ENCODE results near the gene DHRS2. TPM values are rescaled to one million over a fixed set of nuclear protein-coding genes. Genes with fewer than 3 reads are reported as not detected.

Gene DHRS2
- total RNA-seq, 3 donors from 2014 or later, result 4.6 to 9.4 TPM; not detected in 1

GRCh38 chr14:23669441-23669840 is 33.3 kb downstream of the DHRS2 start:
- Histone ChIP-seq H3K4me3 (no peak overlapping the region), H3K27me3 (no peaks in the 10 kb centered on the region), H3K36me3 (no peaks in the 10 kb centered on the region), H3K27ac (no peak overlapping the region), H3K9me3 (peaks cover 0 to 7% of the 10 kb centered on the region in 2 donors), H3K4me1 (no peaks in the 10 kb centered on the region)
- intact Hi-C loops (cut with DNase I; ENCODE audit: low total_unique reads), result no loop called here
- DNase-seq (ENCODE audit: low spot score in 2 of 2), result no peak
- TF ChIP-seq, protein P1, sequence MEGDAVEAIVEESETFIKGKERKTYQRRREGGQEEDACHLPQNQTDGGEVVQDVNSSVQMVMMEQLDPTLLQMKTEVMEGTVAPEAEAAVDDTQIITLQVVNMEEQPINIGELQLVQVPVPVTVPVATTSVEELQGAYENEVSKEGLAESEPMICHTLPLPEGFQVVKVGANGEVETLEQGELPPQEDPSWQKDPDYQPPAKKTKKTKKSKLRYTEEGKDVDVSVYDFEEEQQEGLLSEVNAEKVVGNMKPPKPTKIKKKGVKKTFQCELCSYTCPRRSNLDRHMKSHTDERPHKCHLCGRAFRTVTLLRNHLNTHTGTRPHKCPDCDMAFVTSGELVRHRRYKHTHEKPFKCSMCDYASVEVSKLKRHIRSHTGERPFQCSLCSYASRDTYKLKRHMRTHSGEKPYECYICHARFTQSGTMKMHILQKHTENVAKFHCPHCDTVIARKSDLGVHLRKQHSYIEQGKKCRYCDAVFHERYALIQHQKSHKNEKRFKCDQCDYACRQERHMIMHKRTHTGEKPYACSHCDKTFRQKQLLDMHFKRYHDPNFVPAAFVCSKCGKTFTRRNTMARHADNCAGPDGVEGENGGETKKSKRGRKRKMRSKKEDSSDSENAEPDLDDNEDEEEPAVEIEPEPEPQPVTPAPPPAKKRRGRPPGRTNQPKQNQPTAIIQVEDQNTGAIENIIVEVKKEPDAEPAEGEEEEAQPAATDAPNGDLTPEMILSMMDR (IDR thresholded peaks at IDR 0.05), result no peak
- TF ChIP-seq POLR2A (IDR thresholded peaks at IDR 0.05), result no peak
- TF ChIP-seq POLR2AphosphoS5 (IDR thresholded peaks at IDR 0.05), result no peak

- H3K27me3 ChIP-seq, result no peaks in the 10 kb centered on the region
- intact Hi-C loops (cut with DNase I; ENCODE audit: low total_unique reads), result loop anchor here (10.0 kb wide), 1 partner anchor 1216 kb away; no protein-coding TSS in a partner anchor
- no peak overlapping the region for H3K4me3 ChIP-seq
- TF ChIP-seq, protein P1 (IDR thresholded peaks at IDR 0.05), result no peak
- TF ChIP-seq POLR2A (IDR thresholded peaks at IDR 0.05) (no peak), POLR2AphosphoS5 (IDR thresholded peaks at IDR 0.05) (no peak)
- H3K36me3 ChIP-seq, result no peaks in the 10 kb centered on the region
- no peak overlapping the region for H3K27ac ChIP-seq
- no peaks in the 10 kb centered on the region for H3K4me1 ChIP-seq
- peaks cover 0 to 7% of the 10 kb centered on the region in 2 donors for H3K9me3 ChIP-seq
- no peak for DNase-seq (ENCODE audit: low spot score in 2 of 2)
Measured at GRCh38 chr14:23670481-23670880, 34.3 kb downstream of the DHRS2 start.

- Histone ChIP-seq H3K27ac (no peak overlapping the region), H3K4me3 (no peak overlapping the region), H3K4me1 (no peaks in the 10 kb centered on the region), H3K27me3 (no peaks in the 10 kb centered on the region), H3K36me3 (no peaks in the 10 kb centered on the region), H3K9me3 (peaks cover 0 to 7% of the 10 kb centered on the region in 2 donors)
- intact Hi-C loops (cut with DNase I; ENCODE audit: low total_unique reads), result loop anchor here (10.0 kb wide), 1 partner anchor 1217 kb away; no protein-coding TSS in a partner anchor
- TF ChIP-seq, protein P1 (IDR thresholded peaks at IDR 0.05), result no peak
- TF ChIP-seq POLR2A (IDR thresholded peaks at IDR 0.05), result no peak
- TF ChIP-seq POLR2AphosphoS5 (IDR thresholded peaks at IDR 0.05), result no peak
- no peak for DNase-seq (ENCODE audit: low spot score in 2 of 2)
Measured at GRCh38 chr14:23672200-23672599, 36.0 kb downstream of the DHRS2 start.

DNA sequence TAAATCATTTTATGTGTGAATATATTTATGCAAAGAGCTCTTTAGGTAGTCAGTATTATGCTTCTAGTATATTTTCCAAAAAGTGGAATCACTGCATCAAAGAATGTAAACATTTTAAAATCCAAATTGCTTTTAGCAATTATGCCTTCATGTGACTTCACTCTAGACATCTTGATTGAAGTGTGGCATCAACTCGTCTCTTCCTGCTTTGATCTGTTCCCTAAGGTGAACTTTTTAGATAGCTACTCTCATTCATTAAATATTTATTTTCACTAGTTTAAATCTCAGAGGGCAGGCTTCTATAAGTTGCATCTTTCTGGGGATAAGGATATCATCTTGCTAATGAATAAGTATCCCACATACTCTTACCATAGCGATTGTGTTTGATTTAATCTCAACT is 39.2 kb downstream of the DHRS2 start:
- no peaks in the 10 kb centered on the region for H3K27me3 ChIP-seq
- H3K36me3 ChIP-seq, result no peaks in the 10 kb centered on the region
- DNase-seq (ENCODE audit: low spot score in 2 of 2), result no peak
- H3K9me3 ChIP-seq, result peaks cover 0 to 7% of the 10 kb centered on the region in 2 donors
- H3K4me1 ChIP-seq, result no peaks in the 10 kb centered on the region
- intact Hi-C loops (cut with DNase I; ENCODE audit: low total_unique reads), result loop anchor here (10.0 kb wide), 1 partner anchor 1221 kb away; no protein-coding TSS in a partner anchor
- no peak overlapping the region for H3K4me3 ChIP-seq
- H3K27ac ChIP-seq, result no peak overlapping the region
- TF ChIP-seq POLR2A (IDR thresholded peaks at IDR 0.05), result no peak
- TF ChIP-seq, protein P1 (IDR thresholded peaks at IDR 0.05), result no peak
- TF ChIP-seq POLR2AphosphoS5 (IDR thresholded peaks at IDR 0.05), result no peak

GRCh38 chr14:23675906-23676305 is 39.7 kb downstream of the DHRS2 start:
- Histone ChIP-seq H3K9me3 (peaks cover 0 to 7% of the 10 kb centered on the region in 2 donors), H3K27ac (no peak overlapping the region), H3K4me1 (no peaks in the 10 kb centered on the region), H3K4me3 (no peak overlapping the region), H3K36me3 (no peaks in the 10 kb centered on the region), H3K27me3 (no peaks in the 10 kb centered on the region)
- intact Hi-C loops (cut with DNase I; ENCODE audit: low total_unique reads), result loop anchor here (10.0 kb wide), 1 partner anchor 1221 kb away; no protein-coding TSS in a partner anchor
- TF ChIP-seq POLR2A (IDR thresholded peaks at IDR 0.05), result no peak
- TF ChIP-seq, protein P1 (IDR thresholded peaks at IDR 0.05), result no peak
- no peak for TF ChIP-seq POLR2AphosphoS5 (IDR thresholded peaks at IDR 0.05)
- DNase-seq (ENCODE audit: low spot score in 2 of 2), result no peak
